Nephron progenitor cell (in vitro differentiated cells): ENCODE measurements around the gene GSG1L.

ENCODE experiments used
- DNase-seq: peaks from one replicate; pipeline ENCODE4 v3.0.0; 2021
- H3K27ac Mint-ChIP-seq: 2 replicates; pipeline ENCODE4 v1.8.0; 2021; ENCODE audit warnings: mild to moderate bottlenecking, moderate library complexity, mixed read lengths
- H3K27me3 Mint-ChIP-seq: 2 replicates; pipeline ENCODE4 v1.8.0; 2021; ENCODE audit warnings: mild to moderate bottlenecking, low read depth, mixed read lengths; ENCODE audit not compliant: poor library complexity
- H3K36me3 Mint-ChIP-seq: 2 replicates; pipeline ENCODE4 v1.8.0; 2021; ENCODE audit warnings: low read depth, mixed read lengths
- H3K4me1 Mint-ChIP-seq: 2 replicates; pipeline ENCODE4 v1.8.0; 2021; ENCODE audit warnings: mixed read lengths
- H3K4me3 Mint-ChIP-seq: 2 replicates; pipeline ENCODE4 v1.8.0; 2021; ENCODE audit warnings: mild to moderate bottlenecking, moderate library complexity, mixed read lengths
- H3K9me3 Mint-ChIP-seq: 2 replicates; pipeline ENCODE4 v1.8.0; 2021; ENCODE audit warnings: mild to moderate bottlenecking, moderate library complexity, mixed read lengths
- CTCF ChIP-seq: fragments of 200-600 bp; sonication (generic); IDR thresholded peaks from 2 replicates; pipeline ENCODE4 v1.5.0; 2021; ENCODE audit warnings: antibody characterized with exemption

GSG1L gene

GRCh38 chr16:28033870-28034269 lies 29.6 kb downstream of the GSG1L start:
- peaks cover 39% of the 10 kb centered on the region for H3K27me3 Mint-ChIP-seq
- no peaks in the 10 kb centered on the region for H3K36me3 Mint-ChIP-seq
- peaks cover 29% of the 10 kb centered on the region for H3K4me1 Mint-ChIP-seq
- H3K4me3 Mint-ChIP-seq, result no peak overlapping the region
- DNase-seq, result no peak
- TF ChIP-seq CTCF, result no peak
- no peaks in the 10 kb centered on the region for H3K9me3 Mint-ChIP-seq
- no peak overlapping the region for H3K27ac Mint-ChIP-seq

GRCh38 chr16:28029387-28030002 lies 34.0 kb downstream of the GSG1L start:
- peaks cover 7% of the 10 kb centered on the region for H3K9me3 Mint-ChIP-seq
- peaks cover 42% of the 10 kb centered on the region for H3K27me3 Mint-ChIP-seq
- H3K4me3 Mint-ChIP-seq, result no peak overlapping the region
- H3K36me3 Mint-ChIP-seq, result no peaks in the 10 kb centered on the region
- H3K4me1 Mint-ChIP-seq, result peaks cover 12% of the 10 kb centered on the region
- DNase-seq, result no peak
- H3K27ac Mint-ChIP-seq, result no peak overlapping the region
- TF ChIP-seq CTCF, result no peak

GRCh38 chr16:28027055-28027454 lies 36.5 kb downstream of the GSG1L start:
- peaks cover 35% of the 10 kb centered on the region for H3K27me3 Mint-ChIP-seq
- no peak overlapping the region for H3K27ac Mint-ChIP-seq
- H3K4me1 Mint-ChIP-seq, result peaks cover 14% of the 10 kb centered on the region
- no peak for TF ChIP-seq CTCF
- peaks cover 10% of the 10 kb centered on the region for H3K9me3 Mint-ChIP-seq
- DNase-seq, result no peak
- no peak overlapping the region for H3K4me3 Mint-ChIP-seq
- no peaks in the 10 kb centered on the region for H3K36me3 Mint-ChIP-seq

- Mint-ChIP-seq H3K27ac (no peak overlapping the region), H3K9me3 (peaks cover 22% of the 10 kb centered on the region), H3K36me3 (no peaks in the 10 kb centered on the region)
Measured at GRCh38 chr16:28025631-28026030, 37.9 kb downstream of the GSG1L start.

GRCh38 chr16:28019218-28019617 lies 44.3 kb downstream of the GSG1L start:
- Mint-ChIP-seq H3K27ac (no peak overlapping the region), H3K27me3 (peaks cover 52% of the 10 kb centered on the region), H3K4me1 (peaks cover 5% of the 10 kb centered on the region), H3K4me3 (no peak overlapping the region), H3K9me3 (peaks cover 20% of the 10 kb centered on the region), H3K36me3 (no peaks in the 10 kb centered on the region)
- no peak for DNase-seq
- no peak for TF ChIP-seq CTCF

More at GRCh38 chr16:28025631-28026030, 37.9 kb downstream of the GSG1L start:
- Mint-ChIP-seq H3K4me1 (peaks cover 14% of the 10 kb centered on the region), H3K27me3 (peaks cover 37% of the 10 kb centered on the region), H3K4me3 (no peak overlapping the region)
- no peak for TF ChIP-seq CTCF
- DNase-seq, result no peak

- peaks cover 5% of the 10 kb centered on the region for H3K9me3 Mint-ChIP-seq
- no peak for TF ChIP-seq CTCF
- H3K27ac Mint-ChIP-seq, result no peak overlapping the region
- H3K4me1 Mint-ChIP-seq, result peaks cover 26% of the 10 kb centered on the region
- no peaks in the 10 kb centered on the region for H3K36me3 Mint-ChIP-seq
- no peak for DNase-seq
- H3K27me3 Mint-ChIP-seq, result peaks cover 33% of the 10 kb centered on the region
- H3K4me3 Mint-ChIP-seq, result no peak overlapping the region
Measured at GRCh38 chr16:28014851-28015250, 48.7 kb downstream of the GSG1L start.
